Bronchial epithelial cell (primary cell): ENCODE data around the gene MARS1. TPM values are rescaled to one million over a fixed set of nuclear protein-coding genes. Genes with fewer than 3 reads are reported as not detected.
A peak's percentile ranks its signal among the peaks of the same experiment; 100 is the strongest.
"Not testable (repeated sequence)": the region's sequence is repeated elsewhere in the genome, so short reads cannot be mapped to it uniquely, and the experiment has no call there.

ENCODE experiments used
- DNase-seq: peaks from one replicate; pipeline ENCODE4 v3.0.0-alpha.2; 2010; ENCODE audit warnings: low read depth
- FAIRE-seq: peaks from 2 replicates; lab custom pipeline; 2011; peaks lifted over from hg19 to GRCh38; lab: Jason Lieb, UNC
- H3K27me3 ChIP-seq: 2 replicates; pipeline ENCODE4 v1.5.1; 2011; ENCODE audit warnings: low read length; ENCODE audit not compliant: control insufficient read depth, insufficient read depth
- H3K36me3 ChIP-seq: 2 replicates; pipeline ENCODE4 v1.5.1; 2011; ENCODE audit warnings: low read length; ENCODE audit not compliant: control insufficient read depth, insufficient read depth
- H3K4me3 ChIP-seq: 2 replicates; pipeline ENCODE4 v1.5.1; 2011; ENCODE audit warnings: mild to moderate bottlenecking, low read depth, low read length, control low read depth
- CTCF ChIP-seq: IDR thresholded peaks from 2 replicates; pipeline ENCODE4 v1.5.1; 2011; ENCODE audit warnings: mild to moderate bottlenecking, moderate library complexity, low read length, control low read depth, inconsistent platforms; ENCODE audit not compliant: insufficient read depth, severe bottlenecking
- total RNA-seq: library from RNA; depleted of rRNA; stranded (reverse); fragments of >200 nt; gene quantifications from 2 replicates; pipeline ENCODE4 v1.2.1, GENCODE V29; 2014

MARS1 gene
- total RNA-seq, 1 donor from 2014 or later, result 374 TPM

GRCh38 chr12:57488402-57489156 lies 711 bp downstream of the MARS1 start:
- no peak for TF ChIP-seq CTCF
- no peak for FAIRE-seq
- Histone ChIP-seq H3K36me3 (peaks cover 24% of the 10 kb centered on the region), H3K4me3 (peak overlapping the region; percentile 76), H3K27me3 (no peaks in the 10 kb centered on the region)
- DNase-seq, result no peak

- FAIRE-seq (no peak), DNase-seq (no peak)
- no peaks in the 10 kb centered on the region for H3K27me3 ChIP-seq
- H3K4me3 ChIP-seq, result peak overlapping the region; percentile 76
- TF ChIP-seq CTCF, result no peak
- H3K36me3 ChIP-seq, result peaks cover 24% of the 10 kb centered on the region
Measured at GRCh38 chr12:57489157-57489641, 1.3 kb downstream of the MARS1 start.

- DNase-seq, result no peak
- no peak for TF ChIP-seq CTCF
- no peak overlapping the region for H3K4me3 ChIP-seq
- no peak for FAIRE-seq
- no peaks in the 10 kb centered on the region for H3K27me3 ChIP-seq
- peaks cover 24% of the 10 kb centered on the region for H3K36me3 ChIP-seq
Measured at GRCh38 chr12:57490126-57490525, 2.3 kb downstream of the MARS1 start.

- Histone ChIP-seq H3K4me3 (no peak overlapping the region), H3K27me3 (no peaks in the 10 kb centered on the region), H3K36me3 (peaks cover 25% of the 10 kb centered on the region)
- no peak for FAIRE-seq
- no peak for TF ChIP-seq CTCF
- DNase-seq, result no peak
Measured at GRCh38 chr12:57491393-57492280, 3.8 kb downstream of the MARS1 start.

- not testable (repeated sequence) for DNase-seq, FAIRE-seq, H3K4me3 ChIP-seq, H3K27me3 ChIP-seq
- H3K36me3 ChIP-seq, result peaks cover 33% of the 10 kb centered on the region
Measured at GRCh38 chr12:57495051-57495701, 7.3 kb downstream of the MARS1 start.
